Mononuclear cell (primary cell): ENCODE measurements around the gene KIF15. TPM values are rescaled to one million over a fixed set of nuclear protein-coding genes. Genes with fewer than 3 reads are reported as not detected.
"Not testable (repeated sequence)": the region's sequence is repeated elsewhere in the genome, so short reads cannot be mapped to it uniquely, and the experiment has no call there.

ENCODE experiments used
- H3K27me3 ChIP-seq: 2 replicates; pipeline ENCODE4 v1.6.0; 2011; ENCODE audit warnings: low read length, control low read depth; ENCODE audit not compliant: insufficient read depth
- H3K4me1 ChIP-seq: 2 replicates; pipeline ENCODE4 v1.5.1; 2011; ENCODE audit warnings: mild to moderate bottlenecking, low read length, control low read depth; ENCODE audit not compliant: insufficient read depth
- H3K4me3 ChIP-seq: 2 replicates; pipeline ENCODE4 v1.5.1; 2011; ENCODE audit warnings: mild to moderate bottlenecking, low read length, moderate library complexity
- H3K9me3 ChIP-seq: 2 replicates; pipeline ENCODE4 v1.5.1; 2011; ENCODE audit warnings: low read depth, mild to moderate bottlenecking, control low read depth, low read length
- total RNA-seq: library from RNA; depleted of rRNA; stranded (reverse); fragments of >200 nt; gene quantifications from one replicate; pipeline ENCODE4 v1.2.3, GENCODE V29; 2012

Gene KIF15
- total RNA-seq, 1 donor: 1.5 TPM

DNA sequence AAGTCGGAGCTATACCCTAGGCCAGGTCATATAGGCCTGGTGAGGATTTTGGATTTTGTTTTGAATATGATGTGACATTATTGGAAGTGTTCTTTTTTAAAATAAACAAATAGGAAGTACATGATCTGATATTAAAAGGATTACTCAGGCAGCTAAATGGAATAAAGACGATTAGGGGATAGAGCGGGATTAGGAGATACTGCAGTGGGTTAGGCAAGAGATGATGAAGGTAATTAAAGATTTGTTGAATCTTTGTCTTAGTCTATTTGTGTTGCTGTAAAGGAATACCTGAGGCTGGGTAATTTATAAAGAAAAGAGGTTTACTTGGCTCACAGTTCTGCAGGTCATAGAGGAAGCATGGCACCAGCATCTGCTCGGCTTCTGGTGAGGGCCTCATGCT is 21.3 kb downstream of the KIF15 start:
- Histone ChIP-seq H3K27me3 (no peaks in the 10 kb centered on the region), H3K9me3 (no peaks in the 10 kb centered on the region), H3K4me3 (no peak overlapping the region), H3K4me1 (no peaks in the 10 kb centered on the region)

- H3K9me3 ChIP-seq: no peaks in the 10 kb centered on the region
- no peaks in the 10 kb centered on the region for H3K27me3 ChIP-seq
- no peaks in the 10 kb centered on the region for H3K4me1 ChIP-seq
- no peak overlapping the region for H3K4me3 ChIP-seq
These were observed 33.6 kb downstream of the KIF15 start for GRCh38 chr3:44795197-44795596.

DNA sequence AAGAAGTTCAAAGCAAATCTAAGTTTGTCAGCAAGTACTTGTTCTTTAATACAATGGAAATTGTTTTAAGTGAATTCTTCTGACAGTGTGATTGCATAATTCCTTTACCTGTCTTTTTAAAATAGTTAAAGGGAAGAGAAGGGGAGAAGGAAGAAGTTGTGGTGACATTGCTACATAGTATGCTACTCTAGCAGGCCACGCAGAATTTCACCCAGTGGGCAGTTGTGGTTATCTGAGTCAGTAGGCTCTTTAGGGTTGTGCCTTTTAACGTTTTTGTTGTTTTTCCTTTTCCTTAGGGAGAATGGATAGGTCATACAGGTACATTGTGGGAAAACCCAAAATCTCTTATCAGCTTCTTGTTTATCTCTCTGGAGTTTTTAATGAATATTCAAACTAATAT is 40.4 kb downstream of the KIF15 start:
- Histone ChIP-seq H3K27me3 (no peaks in the 10 kb centered on the region), H3K4me1 (no peaks in the 10 kb centered on the region), H3K9me3 (no peaks in the 10 kb centered on the region), H3K4me3 (no peak overlapping the region)

GRCh38 chr3:44803298-44803697 is 41.7 kb downstream of the KIF15 start:
- Histone ChIP-seq H3K4me3 (no peak overlapping the region), H3K27me3 (no peaks in the 10 kb centered on the region), H3K9me3 (no peaks in the 10 kb centered on the region), H3K4me1 (no peaks in the 10 kb centered on the region)

GRCh38 chr3:44805960-44806359 is 44.4 kb downstream of the KIF15 start:
- Histone ChIP-seq H3K9me3 (no peaks in the 10 kb centered on the region), H3K4me1 (no peaks in the 10 kb centered on the region), H3K27me3 (no peaks in the 10 kb centered on the region), H3K4me3 (no peak overlapping the region)

- H3K9me3 ChIP-seq: no peaks in the 10 kb centered on the region
- no peaks in the 10 kb centered on the region for H3K27me3 ChIP-seq
- no peaks in the 10 kb centered on the region for H3K4me1 ChIP-seq
- no peak overlapping the region for H3K4me3 ChIP-seq
These were observed 53.2 kb downstream of the KIF15 start for GRCh38 chr3:44814751-44815150.

- H3K9me3 ChIP-seq, H3K27me3 ChIP-seq, H3K4me3 ChIP-seq, H3K4me1 ChIP-seq: not testable (repeated sequence)
These were observed 54.7 kb downstream of the KIF15 start for GRCh38 chr3:44816334-44816733.

DNA sequence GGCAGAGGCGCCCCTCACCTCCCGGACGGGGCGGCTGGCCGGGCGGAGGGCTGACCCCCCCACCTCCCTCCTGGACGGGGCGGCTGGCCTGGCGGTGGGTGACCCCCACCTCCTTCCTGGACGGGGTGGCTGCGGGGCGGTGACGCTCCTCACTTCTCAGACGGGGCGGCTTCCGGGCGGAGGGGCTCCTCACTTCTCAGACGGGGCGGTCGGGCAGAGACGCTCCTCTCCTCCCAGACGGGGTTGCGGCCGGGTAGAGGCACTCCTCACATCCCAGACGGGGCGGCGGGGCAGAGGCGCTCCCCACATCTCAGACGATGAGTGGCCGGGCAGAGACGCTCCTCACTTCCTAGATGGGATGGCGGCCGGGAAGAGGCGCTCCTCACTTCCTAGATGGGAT is 59.6 kb downstream of the KIF15 start:
- not testable (repeated sequence) for H3K4me1 ChIP-seq, H3K27me3 ChIP-seq, H3K9me3 ChIP-seq, H3K4me3 ChIP-seq

- Histone ChIP-seq H3K27me3 (no peaks in the 10 kb centered on the region), H3K4me1 (no peaks in the 10 kb centered on the region), H3K9me3 (no peaks in the 10 kb centered on the region), H3K4me3 (no peak overlapping the region)
These were observed 63.8 kb downstream of the KIF15 start for GRCh38 chr3:44825264-44825925.

DNA sequence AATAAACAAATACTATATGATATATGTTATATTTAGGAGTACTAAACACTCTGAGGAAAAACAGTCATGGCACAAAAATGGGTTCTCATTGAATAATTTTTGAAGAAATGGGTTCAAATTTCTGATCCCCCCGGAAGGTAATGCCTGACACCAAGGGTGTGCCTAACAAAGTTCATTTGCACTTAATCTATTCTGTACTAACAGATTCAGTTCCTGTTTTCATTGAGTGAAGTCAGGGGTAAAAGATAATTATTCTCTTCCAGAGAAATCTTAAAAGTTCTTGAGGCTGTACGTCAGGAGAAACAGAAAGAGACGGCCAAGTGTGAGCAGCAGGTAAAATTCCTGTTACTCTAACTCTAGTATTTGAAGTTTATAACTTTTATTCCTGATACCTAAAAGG is 65.6 kb downstream of the KIF15 start:
- Histone ChIP-seq H3K9me3 (no peaks in the 10 kb centered on the region), H3K4me3 (no peak overlapping the region), H3K4me1 (no peaks in the 10 kb centered on the region)

DNA sequence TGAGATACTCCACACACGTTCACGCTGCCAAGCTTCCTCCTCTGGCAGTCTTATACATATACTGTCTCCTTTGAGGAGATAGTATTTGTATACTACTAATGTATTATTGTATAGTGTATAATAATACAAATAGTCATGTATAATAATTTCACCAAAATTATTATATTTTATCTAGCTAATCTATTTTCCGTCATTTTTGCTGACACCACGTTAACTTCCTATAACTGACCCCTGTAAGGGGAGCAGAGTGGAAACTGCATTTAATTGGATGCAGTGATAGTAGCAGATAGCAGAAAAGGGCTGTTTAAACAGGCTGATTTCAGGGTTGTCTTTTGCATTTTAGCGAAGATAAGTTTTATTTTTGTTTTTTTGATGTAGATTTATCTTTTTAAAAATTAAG is 69.6 kb downstream of the KIF15 start:
- H3K4me3 ChIP-seq: no peak overlapping the region
- no peaks in the 10 kb centered on the region for H3K27me3 ChIP-seq
- H3K9me3 ChIP-seq: peaks cover 7% of the 10 kb centered on the region
- H3K4me1 ChIP-seq: no peaks in the 10 kb centered on the region

More for the DNA sequence above, 65.6 kb downstream of the KIF15 start:
- no peaks in the 10 kb centered on the region for H3K27me3 ChIP-seq

GRCh38 chr3:44832032-44832431 is 70.4 kb downstream of the KIF15 start:
- Histone ChIP-seq H3K9me3 (peaks cover 15% of the 10 kb centered on the region), H3K4me3 (no peak overlapping the region), H3K4me1 (no peaks in the 10 kb centered on the region), H3K27me3 (no peaks in the 10 kb centered on the region)

DNA sequence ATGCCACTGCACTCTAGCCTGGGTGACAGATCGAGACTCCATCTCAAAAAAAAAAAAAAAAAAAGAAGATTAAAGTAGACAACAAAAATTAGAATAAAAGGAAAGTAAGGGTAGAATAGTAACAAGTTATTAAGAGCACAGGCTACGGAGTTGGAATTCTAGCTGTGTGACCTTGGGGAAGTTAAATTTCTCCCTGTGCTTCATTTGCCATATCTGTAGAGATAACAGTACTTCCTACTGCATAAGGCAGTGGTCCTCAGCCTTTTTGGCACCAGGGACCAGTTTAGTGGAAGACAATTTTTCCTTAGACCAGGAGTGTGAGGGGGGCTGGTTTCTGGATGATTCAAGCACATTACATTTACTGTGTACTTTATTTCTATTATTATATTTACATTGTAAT is 71.4 kb downstream of the KIF15 start:
- Histone ChIP-seq H3K4me1 (no peaks in the 10 kb centered on the region), H3K4me3 (no peak overlapping the region), H3K9me3 (peaks cover 25% of the 10 kb centered on the region), H3K27me3 (no peaks in the 10 kb centered on the region)

GRCh38 chr3:44833394-44833793 is 71.8 kb downstream of the KIF15 start:
- no peaks in the 10 kb centered on the region for H3K27me3 ChIP-seq
- H3K4me1 ChIP-seq: no peaks in the 10 kb centered on the region
- H3K9me3 ChIP-seq: peaks cover 25% of the 10 kb centered on the region
- no peak overlapping the region for H3K4me3 ChIP-seq

DNA sequence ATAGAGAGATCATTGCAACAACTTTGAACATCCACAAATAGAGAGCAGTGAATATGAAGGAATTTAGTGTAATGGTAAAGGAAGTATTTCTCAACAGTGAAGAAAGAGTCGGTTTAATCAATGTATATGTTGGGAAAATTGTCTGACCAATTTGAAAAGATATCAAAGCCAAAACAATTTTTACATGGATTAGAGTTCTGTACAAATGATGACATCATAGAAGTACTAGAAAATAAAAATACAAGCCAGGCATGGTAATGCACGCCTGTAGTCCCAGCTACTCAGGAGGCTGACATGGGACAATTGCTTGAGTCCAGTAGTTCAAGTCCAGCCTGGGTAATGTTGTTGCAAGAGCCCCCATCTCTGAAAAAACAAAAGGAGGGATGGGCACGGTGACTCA is 74.1 kb downstream of the KIF15 start:
- H3K4me1 ChIP-seq: no peaks in the 10 kb centered on the region
- no peak overlapping the region for H3K4me3 ChIP-seq
- peaks cover 25% of the 10 kb centered on the region for H3K9me3 ChIP-seq
- H3K27me3 ChIP-seq: no peaks in the 10 kb centered on the region

DNA sequence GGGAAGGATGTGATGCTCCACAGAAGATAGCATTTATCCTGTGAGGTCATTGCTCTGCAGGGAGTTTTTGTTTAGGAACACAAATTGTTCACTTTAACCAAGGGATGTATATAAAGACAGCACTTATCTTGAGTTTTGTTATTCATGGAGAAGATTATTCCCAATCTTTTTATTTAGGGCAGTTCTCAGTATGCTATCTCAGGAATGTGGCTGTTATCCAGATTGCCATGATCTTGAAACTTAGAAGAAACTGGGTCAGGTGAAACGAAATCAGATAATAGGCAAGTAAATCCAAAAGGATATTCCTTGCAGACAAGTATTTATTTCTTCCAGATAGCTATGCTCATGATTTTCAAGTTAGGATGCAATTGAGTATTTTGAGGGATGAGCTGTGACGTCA is 80.8 kb downstream of the KIF15 start:
- no peaks in the 10 kb centered on the region for H3K27me3 ChIP-seq
- H3K4me3 ChIP-seq: no peak overlapping the region

More for the DNA sequence above, 80.8 kb downstream of the KIF15 start:
- H3K4me1 ChIP-seq: no peaks in the 10 kb centered on the region
- H3K9me3 ChIP-seq: peaks cover 6% of the 10 kb centered on the region
